ENCODE results near the gene NXF1.
"Not testable (repeated sequence)": the region's sequence is repeated elsewhere in the genome, so short reads cannot be mapped to it uniquely, and the experiment has no call there.

Gene NXF1
- long read RNA-seq, donor 1, full-length matches to known transcripts: 16 of 21 reads
- long read RNA-seq, donor 1, partial matches to known transcripts: 5 of 21 reads
- long read RNA-seq, donor 1, other reads (novel, unspliced or antisense): 0 of 21 reads
- long read RNA-seq, donor 2, partial matches to known transcripts: 0 of 9 reads
- long read RNA-seq, donor 2, other reads (novel, unspliced or antisense): 0 of 9 reads
- long read RNA-seq, donor 3, partial matches to known transcripts: 5 of 8 reads
- long read RNA-seq, donor 3, other reads (novel, unspliced or antisense): 0 of 8 reads
- long read RNA-seq, donor 4, full-length matches to known transcripts: 6 of 14 reads
- long read RNA-seq, donor 4, partial matches to known transcripts: 8 of 14 reads
- long read RNA-seq, donor 4, other reads (novel, unspliced or antisense): 0 of 14 reads
- long read RNA-seq, donor 5, full-length matches to known transcripts: 14 of 19 reads
- long read RNA-seq, donor 5, partial matches to known transcripts: 5 of 19 reads
- long read RNA-seq, donor 5, other reads (novel, unspliced or antisense): 0 of 19 reads
- long read RNA-seq, donor 6, full-length matches to known transcripts: 6 of 11 reads
- long read RNA-seq, donor 6, partial matches to known transcripts: 5 of 11 reads
- long read RNA-seq, donor 6, other reads (novel, unspliced or antisense): 0 of 11 reads
- long read RNA-seq, donor 7, full-length matches to known transcripts: 10 of 21 reads
- long read RNA-seq, donor 7, partial matches to known transcripts: 11 of 21 reads
- long read RNA-seq, donor 7, other reads (novel, unspliced or antisense): 0 of 21 reads
- long read RNA-seq, donor 8, full-length matches to known transcripts: 7 of 7 reads
- long read RNA-seq, donor 8, partial matches to known transcripts: 0 of 7 reads
- long read RNA-seq, donor 8, other reads (novel, unspliced or antisense): 0 of 7 reads

DNA sequence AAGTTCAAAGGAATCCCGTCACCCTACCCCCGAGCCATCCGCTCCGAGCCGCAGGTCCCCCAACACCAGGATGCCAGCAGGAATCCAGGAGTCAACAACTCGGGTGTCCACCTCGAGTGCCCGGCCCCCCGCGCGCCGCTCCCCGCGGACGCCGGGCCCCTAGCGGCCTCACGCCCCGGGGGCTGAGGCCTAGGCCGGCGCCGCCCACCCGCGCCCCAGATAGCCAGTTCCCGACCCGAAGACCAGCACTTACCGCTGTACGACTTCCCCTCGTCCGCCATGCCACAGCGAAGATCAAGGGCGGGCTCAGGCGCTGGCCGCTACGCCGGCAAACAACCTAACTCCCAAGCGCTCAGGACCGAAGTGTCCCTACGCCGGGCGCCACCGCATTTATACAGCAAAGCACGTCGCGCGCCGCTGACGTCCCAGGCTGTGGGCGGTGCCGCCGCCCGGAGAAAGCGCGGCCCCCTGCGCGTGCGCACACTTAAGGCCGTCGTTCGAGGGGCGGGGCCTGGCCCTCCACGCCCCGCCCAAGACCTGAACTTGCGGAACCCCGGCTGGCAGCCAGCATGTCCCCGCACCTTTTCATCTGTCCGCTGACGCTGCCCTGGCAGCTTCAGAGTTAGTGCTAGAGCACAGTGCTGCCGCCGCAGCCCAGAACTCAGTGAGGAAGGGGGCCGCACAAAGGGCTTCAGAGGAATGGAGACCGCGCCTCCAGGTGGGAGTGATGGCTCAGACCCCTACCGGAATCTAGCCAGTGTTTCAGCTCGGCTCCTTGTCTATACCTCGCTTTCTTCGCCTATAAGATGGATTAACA is at the start of gene NXF1:
Gene NXF1 (minus strand): TSS at position 365 of the 817 bp plus-strand sequence. CDS start 84 bp downstream, at position 281.
- DNase-seq: peak; percentile 99

DNA sequence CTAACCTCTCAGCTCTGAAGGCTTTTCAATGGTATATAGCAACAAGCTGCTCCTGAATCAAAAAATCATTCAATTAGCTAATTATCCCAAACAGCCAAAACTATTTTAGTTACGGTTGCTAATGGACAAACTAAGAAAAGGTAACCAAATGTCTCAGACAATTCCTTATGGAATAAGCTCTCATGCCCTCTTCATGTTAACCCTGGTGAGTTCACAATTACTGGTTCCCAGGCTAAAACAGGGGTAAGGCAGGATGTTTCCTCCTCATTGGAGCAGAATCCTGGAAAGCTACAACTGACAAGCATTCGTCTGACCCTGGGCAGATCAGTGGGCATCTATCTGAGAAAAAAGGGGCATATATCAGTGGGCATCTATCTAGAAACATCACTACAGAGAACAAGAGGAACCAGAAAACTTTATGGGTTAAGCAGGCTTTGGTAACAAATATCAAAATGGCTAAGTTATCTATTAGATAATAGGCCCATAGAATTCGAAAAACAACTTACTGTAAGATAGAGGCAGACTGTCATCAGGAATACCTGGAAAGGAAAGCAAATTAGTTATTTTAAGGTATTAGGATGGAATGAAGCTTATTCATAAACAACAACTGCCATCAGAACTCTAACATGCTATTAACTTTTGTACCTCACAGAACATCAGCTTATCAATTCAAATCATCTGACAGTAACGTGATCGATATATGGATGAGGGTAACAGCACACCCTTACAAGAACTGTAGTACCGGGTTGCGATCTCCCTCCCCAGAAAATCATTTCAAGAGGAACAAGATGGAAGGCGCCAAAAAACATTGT is 49.0 kb upstream of the NXF1 start:
- no peak for DNase-seq

DNA sequence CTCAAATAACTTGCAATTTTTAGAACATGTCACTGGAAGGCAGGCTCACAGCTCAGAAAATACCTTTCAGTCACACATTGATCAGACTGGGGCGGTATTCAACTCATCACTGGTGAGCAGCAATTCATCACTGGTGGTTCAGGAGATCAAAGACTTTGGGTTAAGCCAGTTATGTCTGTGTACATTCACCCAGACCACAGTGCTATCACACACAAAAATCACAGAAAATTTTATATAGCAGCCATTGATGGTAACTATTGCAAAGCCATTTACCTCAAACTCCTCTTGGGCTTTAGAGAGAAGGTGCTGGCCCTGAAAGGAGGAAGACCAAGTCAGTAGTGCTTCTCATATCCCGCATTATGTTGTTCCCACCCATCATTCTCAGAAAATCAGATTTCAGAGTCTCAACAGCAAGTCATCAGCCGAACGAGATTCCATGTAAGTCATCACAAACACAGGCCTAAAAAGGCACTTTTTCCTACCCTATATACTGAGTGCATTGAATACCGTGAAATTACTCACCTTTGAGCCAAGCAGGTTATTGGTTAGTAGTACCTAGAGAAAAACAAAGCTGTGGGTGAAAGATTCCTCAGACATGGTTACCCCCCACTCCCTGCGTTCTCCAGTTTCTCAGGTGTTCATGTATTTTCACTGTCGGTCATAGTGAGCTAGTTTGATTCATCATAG is 48.2 kb upstream of the NXF1 start:
- DNase-seq: no peak

DNA sequence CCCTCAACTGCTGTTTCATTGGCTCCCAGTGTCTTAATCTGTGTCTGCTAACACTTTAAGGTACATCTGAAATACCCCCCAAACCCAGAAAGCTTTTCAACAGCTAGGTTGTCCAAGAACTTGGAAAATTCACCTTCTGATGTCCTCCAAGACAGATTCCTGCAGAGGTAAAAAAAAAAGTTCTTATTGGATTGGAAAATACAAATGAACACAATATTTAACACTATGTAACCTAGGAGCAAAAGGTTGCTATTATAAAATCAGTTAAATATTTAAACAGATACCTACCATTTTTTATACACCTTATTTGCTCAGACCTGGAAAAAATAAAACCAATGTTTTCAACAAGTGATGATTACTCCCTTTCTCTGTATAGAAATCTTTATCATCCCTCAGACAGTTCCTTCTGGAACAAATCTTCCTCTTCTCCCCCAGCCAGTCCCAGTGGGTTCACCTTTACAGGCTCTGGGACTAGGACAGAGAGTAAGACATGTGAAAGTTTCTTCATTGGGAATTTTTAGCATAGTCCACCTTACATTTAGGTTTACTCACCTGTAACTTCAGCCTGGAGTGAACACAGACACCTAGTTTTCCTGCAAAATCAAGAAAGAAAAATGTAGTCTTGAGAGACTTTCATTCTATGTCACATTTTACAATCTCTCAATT is 47.4 kb upstream of the NXF1 start:
- no peak for DNase-seq

DNA sequence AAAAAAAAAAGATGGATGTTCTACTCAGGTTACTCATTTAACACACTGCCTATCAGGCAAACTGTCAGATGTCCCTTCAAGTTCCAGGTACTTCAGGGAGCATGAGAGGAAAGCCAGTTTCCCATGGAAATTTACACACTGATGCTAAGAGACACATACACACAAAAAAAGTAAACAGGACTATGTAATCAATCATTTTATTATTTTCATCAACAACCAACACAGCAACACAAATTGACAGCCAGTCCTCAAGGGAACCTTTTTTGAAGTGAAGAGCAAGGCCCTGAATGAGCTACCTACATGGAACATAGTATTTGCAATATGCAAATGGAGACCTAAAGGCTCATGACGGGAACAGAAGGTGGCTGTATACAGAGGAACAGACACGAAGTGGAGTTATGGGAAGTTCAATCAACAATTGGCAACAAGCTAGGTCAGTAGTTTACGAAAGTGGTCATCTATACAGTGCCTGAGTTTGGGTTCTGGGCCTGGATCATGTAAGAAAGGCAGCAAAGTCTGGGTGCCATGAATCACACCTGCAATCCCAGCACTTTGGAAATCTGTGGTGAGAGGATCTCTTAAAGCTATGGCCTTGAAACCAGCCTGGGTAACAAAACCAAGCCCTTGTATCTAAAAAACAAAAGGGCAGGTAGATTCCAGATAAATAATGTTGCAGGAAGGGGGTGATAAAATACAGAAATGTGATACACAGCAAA is 46.7 kb upstream of the NXF1 start:
- no peak for DNase-seq

DNA sequence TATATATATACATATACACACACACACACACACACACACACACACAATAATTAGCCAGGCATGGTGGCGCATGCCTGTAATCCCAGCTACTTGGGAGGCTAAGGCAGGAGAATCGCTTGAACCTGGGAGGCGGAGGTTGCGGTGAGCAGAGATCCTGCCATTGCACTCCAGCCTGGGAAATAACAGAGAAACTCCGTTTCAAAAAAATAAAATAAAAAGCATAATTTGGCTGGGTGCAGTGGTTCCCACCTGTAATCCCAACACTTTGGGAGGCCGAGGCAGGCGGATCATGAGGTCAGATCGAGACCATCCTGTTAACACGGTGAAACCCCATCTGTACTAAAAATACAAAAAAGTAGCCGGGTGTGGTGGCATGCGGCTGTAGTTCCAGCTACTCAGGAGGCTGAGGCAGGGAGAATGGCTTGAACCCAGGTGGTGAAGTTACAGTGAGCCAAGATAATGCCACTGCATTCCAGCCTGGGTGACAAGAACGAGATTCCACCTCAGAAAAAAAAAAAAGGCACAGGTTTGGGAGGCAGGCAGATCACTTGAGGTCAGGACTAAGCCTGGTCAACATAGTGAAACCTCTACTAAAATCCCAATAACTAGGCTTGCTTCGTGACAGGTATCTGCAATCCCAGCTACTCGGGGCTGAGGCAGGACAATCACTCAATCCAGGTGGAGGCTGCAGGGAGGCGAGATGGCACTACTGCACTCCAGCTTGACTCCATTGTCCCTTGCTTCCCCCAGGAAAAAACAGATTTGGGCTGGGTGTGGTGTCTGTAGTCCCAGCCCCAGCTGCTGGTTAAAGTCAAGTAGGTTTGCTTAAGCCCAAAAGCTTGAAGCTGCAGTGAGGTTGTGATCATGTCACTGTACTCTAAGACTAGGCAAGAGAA is 45.9 kb upstream of the NXF1 start:
- no peak for DNase-seq

DNA sequence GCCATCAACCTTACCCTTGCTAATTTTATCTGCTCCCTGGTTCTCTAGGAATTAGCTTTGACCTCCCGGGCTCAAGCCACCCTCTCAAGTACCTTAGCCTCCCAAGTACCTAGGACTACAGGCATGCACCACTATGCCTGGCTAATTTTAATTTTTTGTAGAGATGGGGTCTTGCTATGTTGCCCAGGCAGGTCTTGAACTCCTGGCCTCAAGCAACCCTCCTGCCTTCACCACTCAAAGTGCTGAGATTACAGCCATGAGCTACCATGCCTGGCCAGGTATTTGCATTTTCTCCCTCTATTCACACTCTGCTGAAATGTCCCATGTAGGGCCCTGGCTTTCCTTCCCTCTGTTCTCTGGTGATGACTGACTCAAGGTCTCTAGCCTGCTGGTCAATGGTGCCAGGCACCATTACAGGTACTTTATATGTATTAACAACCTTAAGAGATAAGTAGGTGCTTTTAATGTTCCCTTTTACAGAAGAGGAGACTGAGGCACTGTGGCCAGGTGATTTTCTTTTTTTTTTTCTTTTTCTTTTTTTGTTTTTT is 42.6 kb upstream of the NXF1 start:
- DNase-seq: no peak

DNA sequence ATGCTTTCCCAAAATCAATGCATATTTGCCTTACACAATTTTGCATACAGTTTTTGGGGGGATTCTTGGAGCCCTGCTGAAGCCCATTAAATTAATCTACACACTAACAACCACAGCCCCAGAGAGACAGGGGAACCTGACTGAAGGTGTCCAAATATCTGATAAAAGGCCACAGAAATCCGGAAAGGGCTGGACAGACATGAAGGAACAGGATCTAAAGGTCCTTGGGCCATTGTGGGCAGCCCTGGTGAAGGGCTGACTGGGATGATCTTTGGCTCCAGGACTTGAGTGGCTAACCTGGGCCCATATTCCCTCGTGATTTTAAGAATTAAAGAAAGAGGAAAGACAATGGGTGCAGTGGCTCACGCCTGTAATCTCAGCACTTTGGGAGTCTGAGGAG is 40.9 kb upstream of the NXF1 start:
- DNase-seq: no peak

DNA sequence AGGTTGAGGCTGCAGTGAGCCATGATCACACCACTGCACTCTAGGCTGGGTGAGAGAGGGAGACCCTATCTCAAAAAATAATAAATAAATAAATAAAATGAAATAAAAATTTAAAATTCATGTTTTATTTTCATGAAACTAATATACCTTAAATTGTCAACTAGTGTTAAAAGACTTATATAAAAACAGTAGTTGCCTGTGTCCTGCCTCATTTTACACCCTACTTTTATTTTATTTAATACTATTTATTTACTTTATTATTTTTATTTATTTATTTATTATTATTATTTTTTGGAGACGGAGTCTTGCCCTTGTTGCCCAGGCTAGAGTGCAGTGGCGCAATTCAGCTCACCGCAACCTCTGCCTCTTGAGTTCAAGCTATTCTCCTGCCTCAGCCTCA is 38.9 kb upstream of the NXF1 start:
- DNase-seq: no peak

DNA sequence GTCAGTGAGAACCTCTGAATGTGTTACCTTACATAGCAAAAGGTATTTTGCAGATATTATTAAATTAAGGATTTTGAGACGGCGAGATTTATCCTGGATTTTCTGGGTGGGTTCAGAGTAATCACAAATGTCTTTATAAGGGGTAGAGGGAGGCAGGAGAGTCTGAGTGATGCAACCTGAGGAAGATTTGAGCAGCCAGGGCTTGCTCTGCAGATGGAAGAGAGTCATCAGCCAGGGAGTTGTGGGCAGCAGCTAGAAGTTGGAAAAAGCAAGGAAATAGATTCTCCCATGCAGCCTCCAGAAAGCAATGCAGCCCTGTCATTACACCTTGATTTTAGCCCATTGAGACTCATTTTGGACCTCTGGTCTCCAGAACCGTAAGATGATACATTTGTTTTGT is 38.2 kb upstream of the NXF1 start:
- DNase-seq: no peak

DNA sequence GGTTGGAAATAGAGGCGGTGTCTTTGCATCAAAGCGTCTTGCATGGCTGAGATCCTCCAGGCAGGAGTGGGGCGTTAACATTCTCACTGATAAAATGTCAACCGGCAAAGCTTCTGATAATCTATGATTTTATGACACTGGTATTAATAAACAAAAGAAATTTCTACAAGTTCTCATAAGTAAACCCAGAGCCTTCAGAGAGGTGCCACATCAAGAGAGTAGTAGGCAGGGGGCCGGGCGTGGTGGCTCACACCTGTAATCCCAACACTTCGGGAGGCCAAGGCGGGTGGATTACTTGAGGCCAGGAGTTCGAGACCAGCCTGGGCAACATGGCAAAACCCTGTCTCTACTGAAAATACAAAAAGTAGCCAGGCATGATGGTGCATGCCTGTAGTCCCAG is 37.7 kb upstream of the NXF1 start:
- DNase-seq: not testable (repeated sequence)

DNA sequence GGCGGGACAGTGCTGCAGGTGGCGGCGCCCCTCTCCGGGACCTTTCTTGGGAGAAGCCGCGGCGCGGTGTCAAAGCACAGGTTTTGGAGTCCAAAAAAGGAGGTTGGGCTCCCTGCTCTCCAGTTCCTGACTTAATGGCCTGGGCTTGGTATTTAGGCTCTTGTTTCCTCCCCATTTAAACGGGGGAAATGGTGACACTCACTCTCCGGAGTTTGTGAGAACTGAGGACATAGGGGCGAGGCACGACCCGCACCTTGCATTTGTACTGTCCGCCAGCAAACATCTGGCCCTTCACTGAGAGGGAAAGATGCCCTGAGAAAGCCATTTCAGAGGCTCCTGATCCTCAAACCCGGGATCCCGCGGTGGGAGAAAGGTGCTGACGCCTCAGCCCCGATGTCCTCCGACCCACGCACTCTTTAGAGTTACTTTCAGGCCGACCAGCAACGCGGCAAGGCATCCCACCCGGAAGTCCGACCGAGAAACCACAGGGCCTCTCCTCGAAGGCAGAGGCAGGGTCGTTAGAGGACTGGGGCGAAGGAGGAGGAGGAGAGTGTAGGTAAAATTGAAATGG is 37.0 kb upstream of the NXF1 start:
- peak; percentile 93 for DNase-seq

DNA sequence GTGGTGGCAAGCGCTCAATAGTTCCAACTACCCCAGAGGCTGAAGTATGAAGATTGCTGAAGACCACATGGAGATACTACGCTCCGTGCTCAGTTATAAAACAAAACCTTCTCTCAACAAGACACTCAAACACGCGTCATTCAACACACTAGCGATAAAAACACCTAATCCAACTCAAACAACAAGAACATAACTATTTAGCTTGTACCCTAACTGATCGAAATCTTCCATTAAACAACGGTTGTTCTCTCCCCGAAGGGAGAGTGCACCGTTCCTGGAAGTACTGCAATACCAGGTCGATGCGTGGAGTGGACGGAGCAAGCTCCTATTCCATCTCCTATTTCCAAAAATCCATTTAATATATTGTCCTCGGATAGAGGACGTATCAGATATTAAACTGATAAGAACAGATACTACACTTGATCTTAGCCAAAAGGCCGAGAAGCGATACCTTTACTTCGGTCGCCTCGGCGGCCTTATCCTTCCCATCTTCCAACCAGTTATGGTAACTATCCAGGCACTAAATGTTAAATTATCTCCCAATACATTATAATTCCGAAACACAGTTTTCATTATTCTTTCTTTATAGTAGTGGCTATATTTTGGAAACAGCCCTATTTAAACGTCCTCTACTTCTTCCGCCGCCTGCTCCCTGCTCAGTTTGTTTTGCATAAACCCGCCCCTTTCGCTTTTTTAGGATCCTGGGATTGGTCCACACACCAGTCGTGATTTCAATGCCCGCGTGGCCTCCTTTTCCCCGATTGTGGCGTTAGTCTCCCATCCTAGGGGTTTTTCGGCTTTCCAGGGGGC is 36.3 kb upstream of the NXF1 start:
- peak; percentile 98 for DNase-seq

DNA sequence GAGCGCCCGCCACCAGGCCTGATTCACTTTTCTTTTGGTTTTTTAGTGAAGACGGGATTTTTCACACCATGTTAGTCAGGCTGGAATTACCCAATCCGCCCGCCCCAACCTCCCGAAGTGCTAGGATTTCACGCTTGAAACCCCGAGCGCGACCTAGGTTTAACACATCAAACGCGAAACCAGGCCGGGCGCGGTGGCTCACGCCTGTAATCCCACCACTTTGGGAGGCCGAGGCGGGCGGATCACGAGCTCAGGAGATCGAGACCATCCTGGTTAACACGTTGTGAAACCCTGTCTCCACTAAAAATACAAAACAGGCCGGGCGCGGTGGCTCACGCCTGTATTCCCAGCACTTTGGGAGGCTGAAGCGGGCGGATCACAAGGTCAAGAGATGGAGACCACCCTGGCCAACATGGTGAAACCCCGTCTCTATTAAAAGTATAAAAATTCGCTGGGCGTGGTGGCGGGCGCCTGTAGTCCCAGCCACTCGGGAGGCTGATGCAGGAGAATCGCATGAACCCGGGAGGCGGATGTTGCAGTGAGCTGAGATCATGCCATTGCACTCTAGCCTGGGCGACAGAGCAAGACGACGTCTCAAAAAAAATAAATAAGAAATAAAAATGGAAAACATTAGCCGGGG is 35.6 kb upstream of the NXF1 start:
- DNase-seq: not testable (repeated sequence)

DNA sequence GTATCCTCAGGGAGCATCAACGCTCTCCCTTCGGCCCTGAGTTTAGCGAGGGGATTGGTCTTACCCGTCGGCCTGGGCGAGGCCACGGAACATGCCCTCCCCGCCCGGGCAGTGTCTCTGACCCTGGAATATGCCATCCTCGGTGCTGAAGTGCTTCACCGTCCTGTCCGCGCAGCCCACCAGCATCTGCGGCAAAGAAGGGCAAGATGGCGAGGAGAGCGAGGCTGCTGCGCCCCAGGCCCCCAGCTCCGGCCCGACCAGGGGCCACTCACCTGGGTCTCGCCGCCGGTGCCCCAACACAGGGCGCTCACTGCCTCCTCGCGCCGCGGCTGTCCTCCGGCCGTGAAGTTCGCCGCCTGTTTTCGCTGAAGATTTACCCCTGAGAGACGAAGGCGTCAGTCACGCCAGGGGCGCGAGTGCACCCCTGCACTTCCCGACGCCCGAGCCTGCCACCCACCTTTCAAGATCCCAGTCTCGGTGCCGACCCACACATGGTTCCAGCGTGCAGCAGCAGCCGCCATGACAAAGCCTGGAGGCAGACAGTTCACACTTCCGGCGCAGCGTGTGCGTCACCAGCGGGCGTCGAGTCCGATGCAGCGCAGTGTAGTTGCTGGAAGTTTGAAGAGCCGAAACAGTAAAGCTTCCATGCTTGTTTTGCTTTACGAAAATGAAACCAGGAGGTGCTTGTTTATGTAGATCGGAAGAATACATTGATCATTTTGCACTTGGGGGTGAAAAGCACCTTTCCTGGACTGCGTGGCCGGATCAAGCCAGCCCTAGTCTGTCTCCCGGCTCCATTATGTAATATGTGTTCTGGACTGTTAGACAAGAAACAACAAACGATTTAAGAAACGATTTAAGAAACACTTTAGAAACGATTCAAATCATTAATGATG is 34.1 kb upstream of the NXF1 start, which contains the start of gene WDR74:
Gene WDR74 (minus strand): TSS at position 541 of the 896 bp plus-strand sequence. CDS start 20 bp downstream, at position 521.
- peak; percentile 85 for DNase-seq
